GM23338 (cell line): ENCODE measurements around the gene KIRREL3. TPM values are rescaled to one million over a fixed set of nuclear protein-coding genes. Genes with fewer than 3 reads are reported as not detected.

Source experiments
- ATAC-seq: fragments of 200-7000 bp; cut with Tn5 transposase; 3 replicates; pipeline ENCODE4 v1.9.1; 2020
- DNase-seq: peaks from one replicate; pipeline ENCODE4 v3.0.0-alpha.2; 2015; ENCODE audit warnings: low spot score
- H2AFZ ChIP-seq: fragments of 200-600 bp; sonication (generic); 2 replicates; pipeline ENCODE4 v1.8.0; 2016; ENCODE audit warnings: antibody characterized with exemption, mild to moderate bottlenecking, moderate library complexity
- H3F3A ChIP-seq: fragments of 200-600 bp; sonication (generic); replicated peaks from 2 replicates; pipeline ENCODE4 v1.8.0; 2017; ENCODE audit warnings: antibody characterized with exemption, mixed run types, low read depth
- H3K27ac ChIP-seq: fragments of 200-600 bp; sonication (generic); 2 replicates; pipeline ENCODE4 v1.6.1; 2016; ENCODE audit warnings: low read depth
- H3K27me3 ChIP-seq: fragments of 200-600 bp; sonication (generic); 2 replicates; pipeline ENCODE4 v1.8.0; 2016; ENCODE audit warnings: mild to moderate bottlenecking, mixed run types, moderate library complexity; ENCODE audit not compliant: insufficient read depth
- H3K36me3 ChIP-seq: fragments of 200-600 bp; sonication (generic); 2 replicates; pipeline ENCODE4 v1.8.0; 2016; ENCODE audit warnings: mild to moderate bottlenecking; ENCODE audit not compliant: insufficient read depth
- H3K4me1 ChIP-seq: fragments of 200-600 bp; sonication (generic); 2 replicates; pipeline ENCODE4 v1.8.0; 2016; ENCODE audit warnings: mild to moderate bottlenecking, moderate library complexity; ENCODE audit not compliant: insufficient read depth
- H3K4me2 ChIP-seq: fragments of 200-600 bp; sonication (generic); 2 replicates; pipeline ENCODE4 v1.7.1; 2017; ENCODE audit warnings: mixed run types
- H3K4me3 ChIP-seq: fragments of 200-600 bp; sonication (generic); 2 replicates; pipeline ENCODE4 v1.6.1; 2016; ENCODE audit warnings: mixed run types
- H3K79me2 ChIP-seq: fragments of 200-600 bp; sonication (generic); replicated peaks from 2 replicates; pipeline ENCODE4 v1.8.0; 2017; ENCODE audit warnings: mild to moderate bottlenecking; ENCODE audit not compliant: insufficient read depth
- H3K9me2 ChIP-seq: fragments of 200-600 bp; sonication (generic); 2 replicates; pipeline ENCODE4 v1.8.0; 2017; ENCODE audit not compliant: insufficient read depth
- H4K20me1 ChIP-seq: fragments of 200-600 bp; sonication (generic); replicated peaks from 2 replicates; pipeline ENCODE4 v1.8.0; 2017; ENCODE audit warnings: mild to moderate bottlenecking; ENCODE audit not compliant: insufficient read depth
- H3K27ac Mint-ChIP-seq: 2 replicates; pipeline ENCODE4 v1.8.0; 2020; ENCODE audit warnings: inconsistent platforms, mild to moderate bottlenecking, moderate library complexity, mixed read lengths
- H3K27me3 Mint-ChIP-seq: 3 replicates; pipeline ENCODE4 v1.8.0; 2022; ENCODE audit warnings: low read depth, mild to moderate bottlenecking, moderate library complexity, mixed read lengths, inconsistent platforms; ENCODE audit not compliant: insufficient read depth, poor library complexity
- H3K36me3 Mint-ChIP-seq: 3 replicates; pipeline ENCODE4 v1.8.0; 2021; ENCODE audit warnings: low read depth, mild to moderate bottlenecking, inconsistent platforms, moderate library complexity, mixed read lengths
- H3K4me1 Mint-ChIP-seq: 3 replicates; pipeline ENCODE4 v1.8.0; 2020; ENCODE audit warnings: mild to moderate bottlenecking, inconsistent platforms, mixed read lengths
- H3K4me3 Mint-ChIP-seq: 3 replicates; pipeline ENCODE4 v1.8.0; 2021; ENCODE audit warnings: moderate library complexity, mild to moderate bottlenecking, inconsistent platforms, mixed read lengths
- H3K9me3 Mint-ChIP-seq: 3 replicates; pipeline ENCODE4 v1.8.0; 2020; ENCODE audit warnings: moderate library complexity, mild to moderate bottlenecking, inconsistent platforms, mixed read lengths
- CREB1 ChIP-seq: fragments of 250-450 bp; sonication (Bioruptor Pico); IDR thresholded peaks from 2 replicates; pipeline ENCODE4 v1.5.0; 2020; ENCODE audit warnings: low read depth, mild to moderate bottlenecking, moderate library complexity
- ETS1 ChIP-seq: IDR thresholded peaks from 2 replicates; pipeline ENCODE4 v1.6.1; 2016; ENCODE audit warnings: antibody characterized with exemption
- EZH2 ChIP-seq: fragments of 200-600 bp; sonication (generic); IDR thresholded peaks from one replicate; pipeline ENCODE4 v1.8.0; 2017; ENCODE audit warnings: antibody characterized with exemption, mild to moderate bottlenecking, low read depth; ENCODE audit not compliant: unreplicated experiment
- JUNB ChIP-seq: IDR thresholded peaks from one replicate; pipeline ENCODE4 v1.6.1; 2016; ENCODE audit warnings: antibody characterized with exemption; ENCODE audit not compliant: unreplicated experiment
- NANOG ChIP-seq: IDR thresholded peaks from 2 replicates; pipeline ENCODE4 v1.6.1; 2016; ENCODE audit warnings: antibody characterized with exemption, borderline replicate concordance
- POLR2AphosphoS5 ChIP-seq: IDR thresholded peaks from 2 replicates; pipeline ENCODE4 v1.6.1; 2016; ENCODE audit warnings: antibody characterized with exemption, low read depth
- REST ChIP-seq: IDR thresholded peaks from one replicate; pipeline ENCODE4 v1.6.1; 2018; ENCODE audit warnings: antibody characterized with exemption; ENCODE audit not compliant: unreplicated experiment
- STAT1 ChIP-seq: IDR thresholded peaks from one replicate; pipeline ENCODE4 v1.6.1; 2016; ENCODE audit warnings: antibody characterized with exemption; ENCODE audit not compliant: unreplicated experiment
- ZNF462 ChIP-seq: fragments of 250-450 bp; sonication (Bioruptor Pico); IDR thresholded peaks from 2 replicates; pipeline ENCODE4 v1.5.0; 2020; ENCODE audit warnings: mild to moderate bottlenecking, moderate library complexity
- polyA plus RNA-seq: library from polyadenylated mRNA; unstranded; fragments of >200 nt; fragmentation: Nextera tagmentation; extraction: Ambion mirVana; gene quantifications from 2 replicates; pipeline ENCODE4 v1.2.1, GENCODE V29; 2016
- total RNA-seq: library from RNA; depleted of rRNA; stranded (reverse); fragments of >200 nt; shearing (Covaris generic); gene quantifications from 2 replicates; pipeline ENCODE4 v1.2.3, GENCODE V29; 2014

KIRREL3 gene
- total and polyA plus RNA-seq, 2 experiments from 2014 or later, result 0.13 to 1.5 TPM

- TF ChIP-seq REST (no peak), JUNB (no peak), ETS1 (no peak)
These were observed 568.0 kb downstream of the KIRREL3 start (continued) for GRCh38 chr11:126432525-126432924.

- Histone ChIP-seq H3K36me3 (no peaks in the 10 kb centered on the region), H3K4me3 (no peak overlapping the region), H3K4me2 (no peak overlapping the region), H3F3A (no peaks in the 10 kb centered on the region), H3K79me2 (no peaks in the 10 kb centered on the region), H4K20me1 (no peaks in the 10 kb centered on the region), H3K27ac (no peak overlapping the region), H3K4me1 (peaks cover 17% of the 10 kb centered on the region), H3K9me2 (no peaks in the 10 kb centered on the region), H3K27me3 (no peaks in the 10 kb centered on the region), H2AFZ (no peak overlapping the region)
- peaks cover 18% of the 10 kb centered on the region for H3K4me1 Mint-ChIP-seq
- ATAC-seq, result no peak
- H3K27ac Mint-ChIP-seq, result no peak overlapping the region
- H3K36me3 Mint-ChIP-seq, result no peaks in the 10 kb centered on the region
- H3K9me3 Mint-ChIP-seq, result no peaks in the 10 kb centered on the region
- H3K4me3 Mint-ChIP-seq, result no peak overlapping the region
- no peak for DNase-seq
- H3K27me3 Mint-ChIP-seq, result peaks cover 26% of the 10 kb centered on the region
- TF ChIP-seq NANOG (no peak), JUNB (no peak), EZH2 (no peak), ETS1 (no peak), STAT1 (no peak), CREB1 (CRISPR knock-in tag) (no peak), POLR2AphosphoS5 (no peak), ZNF462 (no peak), REST (no peak)
These were observed 568.5 kb downstream of the KIRREL3 start for GRCh38 chr11:126432065-126432461.
